NCI-H2227 (cell line): Measurements from ENCODE around the gene MUC2.

Source experiments
- DNase-seq: peaks from one replicate; lab custom pipeline; 2025; ENCODE audit not compliant: unreplicated experiment; lab: John Stamatoyannopoulos, UW

The MUC2 gene

GRCh38 chr11:1118755-1119603, 44.3 kb downstream of the MUC2 start:
- no peak for DNase-seq

GRCh38 chr11:1119604-1120146, 45.0 kb downstream of the MUC2 start:
- no peak for DNase-seq

GRCh38 chr11:1120532-1121330, 46.1 kb downstream of the MUC2 start:
- DNase-seq: no peak

GRCh38 chr11:1121331-1121812, 46.7 kb downstream of the MUC2 start:
- DNase-seq: no peak

- DNase-seq: no peak
These were observed 47.4 kb downstream of the MUC2 start for GRCh38 chr11:1121813-1122663.

- DNase-seq: no peak
These were observed 48.0 kb downstream of the MUC2 start for GRCh38 chr11:1122664-1123002.

GRCh38 chr11:1123970-1124369, 49.3 kb downstream of the MUC2 start:
- DNase-seq: no peak
